Activated CD8-positive, alpha-beta memory T cell treated with anti-CD3 and anti-CD28 coated beads, Interleukin-2, amount 50 U/mL, for 24 hours (primary cell): ENCODE results near the gene MEG3.

Experiments used
- DNase-seq: peaks from one replicate; pipeline ENCODE4 v3.0.0-alpha.2; 2020; ENCODE audit errors: extremely low read depth

MEG3 gene

DNA sequence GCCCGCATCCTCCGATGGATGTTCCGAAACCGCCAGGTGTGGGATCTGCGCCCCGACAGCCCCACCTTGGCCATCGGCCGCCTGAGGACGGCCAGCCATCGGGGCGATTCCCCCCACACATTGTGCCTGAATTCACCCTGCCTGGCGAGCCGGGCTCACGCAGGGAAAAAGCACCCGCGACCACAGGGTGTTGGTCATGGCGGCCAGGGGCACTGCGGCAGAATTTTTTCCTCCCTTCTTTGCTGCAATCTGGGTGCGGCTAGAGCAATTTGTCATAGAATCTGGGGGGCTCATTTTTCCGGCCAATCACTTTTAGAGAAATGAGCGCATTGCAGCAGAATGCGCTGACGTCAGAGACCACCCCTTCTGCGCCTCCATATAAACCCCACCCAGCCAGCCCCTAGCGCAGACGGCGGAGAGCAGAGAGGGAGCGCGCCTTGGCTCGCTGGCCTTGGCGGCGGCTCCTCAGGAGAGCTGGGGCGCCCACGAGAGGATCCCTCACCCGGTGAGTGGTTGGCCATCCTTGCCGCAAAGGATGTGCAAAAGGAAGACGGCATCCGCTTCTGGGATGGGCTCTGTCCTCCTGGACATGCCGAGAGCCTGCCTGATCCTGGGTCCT, at the start of gene MEG3:
TSS of gene MEG3 (plus strand) at position 406 of the 619 bp plus-strand sequence.
- DNase-seq = no peak

DNA sequence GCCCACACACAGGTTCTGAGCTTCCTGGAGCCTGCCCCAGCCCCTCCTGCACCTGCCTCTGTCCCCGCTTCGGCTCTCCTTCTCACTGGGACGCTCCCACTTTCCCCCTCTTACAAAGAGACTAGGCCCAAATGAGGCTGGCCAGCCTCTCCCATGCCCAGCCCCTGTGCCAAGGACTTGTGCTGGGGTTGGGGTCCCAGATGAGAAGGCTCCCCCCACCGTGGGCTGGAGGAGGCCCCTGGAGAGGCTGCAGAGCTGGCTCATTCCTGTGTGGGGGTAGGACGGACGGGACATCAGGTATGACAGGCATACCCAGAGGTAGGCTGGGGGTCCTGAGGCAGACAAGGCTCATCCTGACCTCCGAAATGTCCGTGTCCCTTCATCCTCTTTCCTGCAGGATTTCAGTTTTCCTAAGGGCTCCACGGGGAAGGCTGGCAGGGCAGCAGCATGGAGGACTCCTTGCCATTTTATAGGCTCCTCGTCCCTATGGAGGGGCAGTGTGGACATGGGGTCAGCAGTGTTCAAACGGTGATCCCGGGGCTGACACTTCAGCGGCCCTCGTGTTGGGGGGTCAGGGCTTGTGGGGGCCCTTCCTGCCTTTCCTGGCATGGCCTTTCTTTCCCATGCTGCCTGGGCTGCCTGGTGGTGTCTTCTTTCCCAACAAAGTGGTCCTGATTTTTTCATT, 49.1 kb upstream of the MEG3 start:
- no peak for DNase-seq

DNA sequence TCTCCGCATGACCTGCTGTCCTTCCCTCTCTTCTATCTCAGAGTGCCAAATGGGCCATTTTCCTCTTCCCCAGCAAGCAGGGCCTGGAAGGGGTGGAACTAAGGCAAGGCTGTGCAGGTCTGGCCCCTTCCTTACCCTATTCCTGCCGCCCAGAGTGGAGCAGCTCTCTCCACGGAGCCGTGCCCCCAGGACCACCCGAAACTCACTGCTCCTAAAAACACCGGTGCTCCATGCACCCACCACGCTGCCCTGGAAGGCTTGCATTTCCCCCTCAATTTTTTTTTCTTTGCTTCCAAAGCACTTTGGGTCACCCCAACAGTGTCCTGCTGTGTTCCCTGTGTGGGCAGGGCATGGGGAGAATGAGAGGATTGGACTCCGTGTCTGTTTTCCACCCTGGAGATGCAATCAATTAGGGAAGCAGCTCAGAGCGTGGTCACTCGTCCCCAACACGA, 48.5 kb upstream of the MEG3 start:
- DNase-seq = no peak

DNA sequence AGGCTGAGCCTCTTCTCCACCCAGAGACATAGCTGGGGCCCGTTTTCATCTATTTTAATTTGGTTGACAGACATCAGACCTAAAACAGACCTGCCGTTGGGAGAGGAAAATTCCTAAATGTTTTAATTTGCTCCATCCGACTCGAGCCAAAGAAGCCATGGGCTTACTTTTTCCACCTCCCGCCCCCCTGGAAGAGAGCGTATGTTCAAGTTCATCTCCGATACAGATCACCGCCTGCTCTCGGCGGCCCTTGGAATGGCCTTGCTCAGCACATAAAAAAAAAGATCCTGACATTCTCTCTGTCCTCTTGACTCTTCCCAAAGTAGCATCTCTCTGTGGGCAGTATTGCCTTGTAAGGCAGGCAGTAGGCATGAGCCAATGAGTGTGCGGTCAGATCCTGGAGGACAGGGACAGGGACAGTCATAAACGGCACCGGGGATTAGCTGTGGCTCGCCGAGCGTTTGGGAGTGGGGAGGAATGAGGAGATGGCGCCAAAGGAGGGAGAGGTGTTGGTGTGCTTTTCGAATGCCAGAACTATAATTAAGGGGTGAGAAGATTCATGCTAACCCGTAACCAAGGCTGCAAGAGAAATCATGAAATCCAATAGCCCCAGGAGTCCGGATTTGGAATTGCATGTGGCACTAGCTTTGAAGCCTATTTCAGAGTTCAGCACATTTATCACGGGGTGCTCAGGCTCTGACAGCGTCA, 47.9 kb upstream of the MEG3 start:
- no peak for DNase-seq

DNA sequence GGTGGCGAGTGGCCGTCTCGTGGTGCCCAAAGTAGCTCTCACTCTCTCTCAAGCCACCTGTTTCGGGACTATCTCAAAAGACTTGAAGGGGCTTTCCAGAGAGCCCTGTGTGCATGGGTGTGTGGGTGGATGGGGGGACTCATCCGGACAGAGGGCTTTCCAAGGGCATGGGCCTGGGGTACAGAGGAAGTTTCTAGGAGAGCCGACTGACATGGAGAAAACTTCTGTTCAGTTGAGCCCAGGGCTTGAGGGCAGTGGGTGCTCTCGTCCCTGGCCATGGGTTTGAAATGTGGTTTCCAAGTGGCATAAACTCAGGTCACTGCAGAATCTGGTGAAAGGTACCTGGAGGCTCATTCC, 47.4 kb upstream of the MEG3 start:
- DNase-seq = no peak

DNA sequence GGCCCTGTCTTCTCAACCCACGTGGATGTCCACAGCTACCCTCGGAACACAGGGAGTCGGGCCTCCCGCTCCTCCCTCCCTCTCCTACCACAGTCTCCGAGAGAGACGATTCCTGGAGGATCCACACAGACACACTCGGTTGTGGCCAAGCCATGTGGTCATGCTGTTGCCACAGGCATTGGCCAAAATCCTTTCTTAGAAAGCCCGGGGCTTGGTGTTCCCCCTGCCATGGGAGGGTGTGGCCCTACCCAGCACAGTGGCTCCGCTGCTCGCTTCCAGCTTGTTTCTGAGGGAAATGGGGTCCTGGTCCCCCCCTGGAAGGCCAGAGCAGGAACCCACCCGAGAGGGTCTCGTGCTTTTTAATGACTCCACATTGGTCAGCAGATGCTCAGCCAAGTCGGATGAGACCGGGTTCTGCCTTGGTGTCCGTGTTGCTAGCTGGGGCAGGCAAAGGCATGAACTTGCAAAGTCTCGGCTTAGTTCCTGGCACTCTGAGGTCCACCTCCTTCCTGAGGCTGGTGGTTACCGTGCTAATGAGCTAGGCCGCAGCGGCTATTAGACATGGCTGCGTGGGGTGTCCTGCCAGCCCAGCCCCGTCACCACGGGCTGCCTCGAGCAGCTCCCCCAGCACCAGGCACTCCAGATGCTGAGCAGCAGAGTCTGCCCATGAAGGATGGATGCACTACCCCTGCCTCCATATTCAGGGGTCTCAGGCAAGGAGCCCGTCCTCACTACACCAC, 46.8 kb upstream of the MEG3 start:
- DNase-seq = no peak

DNA sequence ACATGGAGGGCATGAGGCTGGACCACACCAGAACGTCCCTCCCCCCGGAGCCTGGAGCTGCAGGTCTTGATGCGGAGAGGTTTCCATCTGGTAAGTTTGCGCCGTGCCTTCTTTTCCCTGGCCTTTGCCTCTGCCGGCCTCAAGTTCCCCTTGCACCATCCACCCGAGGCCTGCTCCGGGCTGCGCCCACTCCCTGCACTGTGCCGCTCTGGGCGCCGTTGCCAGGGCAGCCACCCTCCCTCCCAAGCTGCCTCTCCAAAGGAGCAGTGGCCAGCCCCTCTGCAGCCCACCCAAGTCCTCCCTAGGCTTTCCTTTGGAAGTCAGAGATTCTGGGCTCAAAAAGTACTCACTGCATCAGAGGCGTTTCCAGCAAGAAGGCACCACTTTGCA, 46.2 kb upstream of the MEG3 start:
- no peak for DNase-seq

DNA sequence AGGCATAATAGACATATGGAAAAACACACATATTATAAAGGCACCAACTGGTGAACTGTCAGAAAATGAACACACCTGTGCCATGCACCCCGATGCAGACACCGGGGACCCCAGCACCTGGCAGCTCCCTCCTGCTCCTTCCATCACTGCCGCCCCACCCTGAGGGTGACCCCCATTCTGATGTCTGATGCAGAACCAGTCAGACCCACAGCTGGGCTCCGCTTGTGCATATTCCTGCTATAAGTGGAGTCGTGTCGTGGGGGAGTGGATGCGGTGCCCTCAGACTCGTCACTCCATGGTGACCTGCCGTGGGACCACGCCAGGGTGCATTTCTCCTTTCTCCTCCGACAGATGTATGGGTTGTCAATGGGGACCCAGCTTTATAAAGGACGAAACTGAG, 45.7 kb upstream of the MEG3 start:
- no peak for DNase-seq

DNA sequence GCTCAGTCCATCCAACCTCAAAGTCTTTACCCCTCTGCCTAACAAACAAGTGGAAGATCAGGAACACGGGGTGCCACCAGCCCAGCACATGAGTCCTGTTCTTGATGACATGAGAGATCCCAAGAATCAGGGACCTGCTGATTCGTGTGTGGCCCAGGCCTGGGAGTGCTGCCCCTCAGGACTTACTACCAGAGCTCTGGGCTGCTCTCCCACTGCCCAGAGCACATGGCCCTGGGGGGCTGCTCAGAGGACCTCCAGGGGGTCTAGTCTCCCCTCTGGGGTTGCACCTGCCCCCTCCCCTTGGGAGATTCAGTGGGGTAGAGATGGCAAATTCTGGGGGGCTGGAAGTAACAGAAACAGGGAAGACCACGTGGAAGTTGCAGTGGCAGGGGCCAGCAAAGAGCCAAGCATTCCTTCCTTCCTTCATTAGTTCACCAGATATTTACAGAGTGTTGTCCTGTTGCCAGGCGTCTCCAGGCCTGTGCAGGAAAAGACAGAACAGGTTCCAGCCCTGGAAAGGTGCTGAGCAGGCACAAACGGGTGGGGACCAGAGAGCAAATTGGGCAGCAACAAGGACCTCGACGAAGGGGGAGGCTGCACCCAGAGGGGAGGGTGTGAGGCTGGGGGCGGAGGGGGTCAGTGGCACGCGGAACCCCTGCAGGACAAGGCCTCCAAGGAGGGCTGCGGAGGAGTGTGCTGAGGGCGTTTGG, 45.1 kb upstream of the MEG3 start:
- no peak for DNase-seq

DNA sequence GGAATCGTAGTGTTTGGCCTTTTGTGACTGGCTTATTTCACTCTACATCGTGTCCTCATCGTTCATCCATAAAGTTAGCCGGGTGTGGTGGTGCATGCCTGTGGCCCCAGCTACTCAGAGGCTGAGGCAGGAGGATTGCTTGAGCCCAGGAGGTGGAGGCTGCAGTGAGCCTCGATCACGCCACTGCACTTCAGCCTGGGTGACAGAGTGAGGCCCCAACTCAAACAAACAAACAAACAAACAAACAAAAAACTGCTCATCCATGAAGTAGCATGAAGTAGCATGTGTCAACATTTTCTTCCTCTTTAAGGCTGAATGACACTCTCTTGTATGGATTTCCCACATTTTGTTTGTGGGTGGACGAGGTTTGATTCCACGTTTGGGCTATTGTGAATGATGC, 44.0 kb upstream of the MEG3 start:
- DNase-seq = no peak

DNA sequence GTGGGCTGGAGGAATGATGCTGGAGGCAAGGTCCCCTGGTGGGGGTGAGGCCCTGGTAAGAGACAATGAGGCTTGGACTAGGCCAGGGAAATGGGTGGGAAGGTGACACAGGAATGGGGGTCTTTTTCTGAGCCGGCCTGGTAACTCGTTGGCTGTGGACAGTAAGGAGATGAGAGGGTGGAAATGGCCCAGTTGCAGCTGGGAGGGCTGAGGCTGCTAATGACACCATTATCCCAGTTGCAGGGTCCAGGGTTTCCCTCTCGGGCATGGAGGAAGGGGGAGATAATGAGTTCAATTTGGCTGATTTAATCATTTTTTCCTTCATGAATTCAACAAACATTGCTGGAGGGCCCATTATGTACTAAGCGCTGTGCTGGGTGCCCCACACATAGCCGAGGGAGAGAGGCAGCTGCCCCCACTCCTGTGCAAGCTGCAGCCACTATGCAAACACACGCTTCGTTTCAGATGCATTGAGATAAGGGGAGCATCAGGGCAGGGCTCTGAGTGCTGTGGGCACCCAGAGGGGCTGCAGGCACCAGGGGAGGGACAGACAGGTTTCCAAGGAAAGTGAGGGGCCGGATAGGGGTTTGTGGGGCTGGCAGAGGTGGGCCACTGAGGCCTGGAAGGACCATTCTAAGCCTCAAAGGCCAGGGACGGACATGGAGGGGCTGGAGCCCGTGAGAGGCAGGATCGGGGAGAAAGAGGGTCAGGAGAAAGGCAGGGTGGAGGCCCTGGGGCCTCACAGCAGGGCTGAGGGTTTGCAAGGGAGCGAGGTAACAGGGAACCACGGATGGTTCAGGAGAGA, 43.2 kb upstream of the MEG3 start:
- no peak for DNase-seq

DNA sequence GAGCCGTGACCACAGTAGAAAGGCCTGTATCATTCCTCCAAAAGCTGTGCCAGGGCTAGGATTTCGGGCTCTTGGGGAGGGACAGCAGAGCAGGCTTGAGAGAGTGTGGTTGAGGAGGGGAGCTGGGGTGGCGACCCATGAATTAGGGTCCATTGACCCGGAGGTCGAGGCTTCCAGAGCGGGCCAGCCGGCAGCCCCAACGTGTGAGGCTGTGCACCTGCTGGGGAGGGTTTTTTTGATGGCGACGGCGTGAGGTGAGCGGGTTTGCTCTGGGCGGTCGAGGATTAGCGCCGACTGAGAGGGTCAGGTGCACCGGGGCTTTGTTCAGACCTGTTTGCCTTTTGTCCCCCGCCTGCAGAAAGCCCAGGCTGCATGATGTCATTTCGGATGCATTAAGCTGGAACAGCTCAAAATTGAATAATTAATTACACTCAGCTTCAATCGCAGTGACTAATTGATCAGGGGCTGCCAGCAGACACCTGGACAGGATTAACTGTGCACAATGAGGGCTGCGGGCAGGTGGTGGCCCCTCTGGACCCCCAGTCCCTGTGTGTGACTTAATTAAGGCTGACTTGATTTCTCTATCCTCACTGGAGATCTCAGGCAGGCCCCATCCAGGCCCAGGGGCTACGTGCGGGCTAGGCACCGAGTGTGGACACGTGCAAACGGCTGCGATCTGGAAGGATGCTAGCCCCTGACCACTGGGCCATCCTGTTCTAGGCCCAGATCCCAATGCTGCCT, 42.1 kb upstream of the MEG3 start:
- DNase-seq = no peak

DNA sequence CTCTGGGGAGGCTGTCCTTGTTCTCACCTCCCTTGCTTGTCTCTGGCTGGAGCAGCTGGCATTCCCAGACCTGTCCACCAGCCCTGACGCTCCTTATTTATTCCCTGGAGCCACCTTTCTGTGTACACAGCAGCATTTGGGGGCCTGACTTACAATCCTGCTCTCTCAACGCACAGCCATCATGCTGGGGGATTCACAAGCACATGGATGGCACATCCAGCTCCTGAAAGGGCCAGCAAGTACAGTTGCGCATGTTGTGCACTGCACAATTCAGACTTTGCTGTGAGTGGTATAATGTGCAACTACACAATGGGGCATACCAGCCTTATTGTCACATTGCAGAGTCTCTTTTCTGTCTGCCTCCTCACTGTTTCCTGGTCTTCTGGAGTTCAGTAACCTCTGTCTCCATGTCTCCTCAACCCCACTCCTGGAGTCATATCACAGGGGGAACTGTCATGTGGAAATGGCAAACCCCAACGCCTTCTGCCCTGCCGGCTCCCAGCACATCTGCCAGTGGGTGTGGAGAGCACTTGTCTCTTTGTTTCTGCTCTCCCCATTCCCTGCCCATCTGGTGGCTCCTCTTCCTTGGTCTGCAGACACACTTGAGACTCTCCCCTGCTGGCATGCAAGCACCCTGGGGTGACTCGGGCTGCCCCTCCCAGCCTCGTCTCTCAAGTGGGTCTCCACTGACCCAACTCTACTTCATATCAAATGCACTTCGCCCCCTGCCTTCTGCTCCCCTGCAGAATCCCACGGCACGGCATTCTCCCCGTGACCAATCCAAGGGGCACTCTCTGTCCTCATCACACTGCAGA, 41.2 kb upstream of the MEG3 start:
- DNase-seq = no peak

DNA sequence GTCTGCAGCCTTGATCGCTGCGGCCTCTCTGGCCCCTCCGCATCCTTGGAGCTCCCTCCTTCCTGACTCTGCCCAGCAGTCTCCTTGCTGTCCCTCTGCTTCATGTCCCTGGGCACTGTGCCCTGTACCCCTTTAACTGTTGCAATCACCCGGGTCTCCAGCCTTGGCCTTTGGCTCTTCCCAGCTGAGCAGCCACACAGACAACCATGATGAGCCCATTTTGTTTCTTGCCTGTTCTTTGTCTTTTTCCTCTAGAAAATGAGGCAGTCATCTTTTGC, 40.6 kb upstream of the MEG3 start:
- DNase-seq = no peak

DNA sequence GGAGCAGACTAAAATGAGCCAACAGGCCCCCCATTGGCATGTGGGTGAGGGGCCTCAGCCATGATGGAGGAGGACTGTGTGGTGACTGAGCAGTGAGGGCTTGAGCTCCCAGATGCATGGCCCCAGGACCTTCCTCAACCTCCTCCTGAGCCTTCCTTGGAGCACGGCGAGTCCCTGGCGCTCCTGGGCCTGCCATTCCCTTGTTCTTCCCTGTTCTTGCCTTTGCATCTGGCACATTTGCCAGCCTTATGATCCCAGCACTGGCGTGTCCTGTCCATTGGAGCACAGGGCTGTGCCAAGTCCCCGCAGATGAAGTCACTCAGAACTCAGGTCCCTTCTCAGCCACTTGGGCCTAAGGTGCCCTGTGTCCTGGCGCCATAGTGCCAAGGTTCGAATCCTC, 40.3 kb upstream of the MEG3 start:
- no peak for DNase-seq

DNA sequence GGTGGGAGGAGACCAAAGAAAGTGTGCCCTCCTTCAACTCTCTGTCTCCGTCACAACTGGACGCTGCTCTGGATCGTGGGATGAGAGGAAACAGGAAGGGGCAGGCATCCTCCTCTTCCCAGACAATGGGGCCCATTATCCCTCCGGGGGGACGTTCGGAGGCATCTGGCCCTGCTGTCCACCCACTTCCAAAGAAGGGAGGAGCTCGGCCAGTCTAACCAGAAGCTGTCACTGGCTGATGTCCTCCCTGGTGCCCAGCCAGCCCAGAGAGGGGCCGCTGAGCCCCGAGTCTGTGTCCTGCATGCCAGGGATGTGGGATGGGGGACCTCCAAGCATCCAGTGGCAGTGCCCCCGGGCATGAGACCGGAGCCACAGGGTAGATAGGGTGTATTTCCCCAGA, 39.8 kb upstream of the MEG3 start:
- DNase-seq = no peak

DNA sequence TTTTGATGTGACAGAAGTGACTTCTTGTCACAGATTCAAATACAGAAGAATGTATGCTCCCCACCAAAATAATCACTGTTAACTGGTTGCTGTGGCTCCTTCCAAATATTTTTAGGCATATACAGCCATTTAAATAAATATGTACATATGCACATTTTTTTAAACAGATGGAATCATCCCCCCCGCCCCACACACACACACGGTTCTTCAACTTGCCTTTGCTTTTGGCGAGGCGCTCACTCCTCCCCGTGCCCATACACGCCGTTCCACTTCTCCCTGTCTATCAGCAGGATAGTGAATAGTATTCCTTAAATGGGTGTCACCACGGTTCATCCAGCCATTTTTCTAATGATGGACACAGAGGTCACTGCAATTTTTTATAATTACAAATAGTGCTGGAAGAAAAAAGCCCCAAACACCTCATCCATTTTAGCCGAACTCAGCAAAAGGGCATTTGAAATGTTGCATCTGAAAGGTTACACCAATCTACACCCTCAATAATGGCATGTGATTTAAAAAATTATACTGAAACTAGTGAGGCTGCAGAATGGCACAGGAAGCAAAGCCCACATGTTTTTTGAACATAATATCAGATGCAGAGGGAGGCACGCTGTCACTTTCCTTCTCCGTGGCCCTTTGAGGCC, 39.2 kb upstream of the MEG3 start:
- DNase-seq = no peak

DNA sequence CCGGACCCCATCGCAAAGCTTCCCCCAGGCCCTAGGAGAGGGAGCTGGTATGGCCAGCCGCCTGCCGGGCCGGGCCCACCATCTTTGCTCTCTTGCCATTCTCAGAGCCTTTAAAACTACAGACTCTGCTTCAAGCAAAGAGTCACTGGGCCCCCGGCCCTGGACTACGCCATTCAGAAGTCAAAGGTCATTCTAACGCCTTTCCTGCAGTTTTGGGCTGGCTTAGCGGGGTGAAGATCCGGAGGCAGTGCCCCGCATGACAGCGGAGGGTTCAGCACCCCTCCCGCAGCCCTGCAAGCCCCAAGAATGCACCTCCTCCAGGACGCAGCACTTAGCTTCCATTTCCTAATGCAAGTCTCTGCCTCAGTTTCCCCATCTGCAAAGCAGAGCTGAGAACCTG, 38.3 kb upstream of the MEG3 start:
- DNase-seq = no peak

DNA sequence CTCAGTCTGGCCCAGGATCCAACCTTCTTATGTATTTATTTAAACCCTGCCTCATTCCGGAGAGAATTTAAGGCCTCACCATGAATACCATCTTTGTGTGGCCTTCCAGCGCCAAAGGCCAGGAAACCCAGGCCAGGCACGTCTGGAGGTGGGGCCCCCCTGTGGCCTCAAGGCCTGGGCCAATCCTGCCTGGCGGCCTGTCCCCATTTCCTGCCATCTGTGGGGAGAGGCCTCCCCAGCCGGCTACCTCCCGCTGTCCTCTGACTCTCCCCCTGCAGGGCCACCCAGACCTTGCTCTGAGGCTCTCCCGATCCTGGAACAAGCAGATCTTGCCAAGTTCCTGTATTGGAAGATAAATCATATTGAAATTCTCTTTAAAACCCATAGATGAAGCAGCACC, 37.4 kb upstream of the MEG3 start:
- DNase-seq = no peak
